HEK293T (cell line): ENCODE results near the gene CDKN2B.

Experiments used
- ARNT ChIP-seq: fragments of 450-650 bp; IDR thresholded peaks from 2 replicates; pipeline ENCODE4 v1.6.1; 2017; ENCODE audit warnings: mild to moderate bottlenecking
- BHLHE40 ChIP-seq: fragments of 450-650 bp; IDR thresholded peaks from 2 replicates; pipeline ENCODE4 v1.6.1; 2016; ENCODE audit warnings: mild to moderate bottlenecking, moderate library complexity, borderline replicate concordance
- FOXA1 ChIP-seq: fragments of 450-650 bp; IDR thresholded peaks from 2 replicates; pipeline ENCODE4 v1.6.1; 2016; ENCODE audit warnings: mild to moderate bottlenecking
- FOXK2 ChIP-seq: fragments of 450-650 bp; IDR thresholded peaks from 2 replicates; pipeline ENCODE4 v1.6.1; 2016; ENCODE audit warnings: mild to moderate bottlenecking
- FOXM1 ChIP-seq: fragments of 450-650 bp; IDR thresholded peaks from 2 replicates; pipeline ENCODE4 v1.6.1; 2017; ENCODE audit warnings: mild to moderate bottlenecking, borderline replicate concordance
- L3MBTL2 ChIP-seq: fragments of 450-650 bp; conservative IDR thresholded peaks from 2 replicates; pipeline ENCODE4 v1.6.1; 2016; ENCODE audit warnings: mild to moderate bottlenecking
- NFRKB ChIP-seq: fragments of 450-650 bp; IDR thresholded peaks from 2 replicates; pipeline ENCODE4 v1.6.1; 2016; ENCODE audit warnings: mild to moderate bottlenecking, moderate library complexity
- SP1 ChIP-seq: fragments of 450-650 bp; IDR thresholded peaks from 2 replicates; pipeline ENCODE4 v1.6.1; 2017
- SUZ12 ChIP-seq: fragments of 450-650 bp; IDR thresholded peaks from 2 replicates; pipeline ENCODE4 v1.6.1; 2016; ENCODE audit warnings: mild to moderate bottlenecking
- ZNF384 ChIP-seq: fragments of 450-650 bp; IDR thresholded peaks from 2 replicates; pipeline ENCODE4 v1.6.1; 2016
- TF ChIP-seq, protein P1 (sequence below): fragments of 450-650 bp; IDR thresholded peaks from 2 replicates; pipeline ENCODE4 v1.6.1; 2016

- no peak for TF ChIP-seq ZNF384
- TF ChIP-seq FOXK2, result no peak
- no peak for TF ChIP-seq FOXM1
- TF ChIP-seq FOXA1, result no peak
- no peak for TF ChIP-seq SP1
- TF ChIP-seq NFRKB, result peak; percentile 36; the same call in 1 of the 2 replicates
- TF ChIP-seq, protein P1, sequence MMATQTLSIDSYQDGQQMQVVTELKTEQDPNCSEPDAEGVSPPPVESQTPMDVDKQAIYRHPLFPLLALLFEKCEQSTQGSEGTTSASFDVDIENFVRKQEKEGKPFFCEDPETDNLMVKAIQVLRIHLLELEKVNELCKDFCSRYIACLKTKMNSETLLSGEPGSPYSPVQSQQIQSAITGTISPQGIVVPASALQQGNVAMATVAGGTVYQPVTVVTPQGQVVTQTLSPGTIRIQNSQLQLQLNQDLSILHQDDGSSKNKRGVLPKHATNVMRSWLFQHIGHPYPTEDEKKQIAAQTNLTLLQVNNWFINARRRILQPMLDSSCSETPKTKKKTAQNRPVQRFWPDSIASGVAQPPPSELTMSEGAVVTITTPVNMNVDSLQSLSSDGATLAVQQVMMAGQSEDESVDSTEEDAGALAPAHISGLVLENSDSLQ, result peak; percentile 92
- TF ChIP-seq SUZ12, result no peak
- no peak for TF ChIP-seq L3MBTL2
- TF ChIP-seq ARNT, result no peak
- TF ChIP-seq BHLHE40, result no peak
Observed at GRCh38 chr9:21988056-21988990, 20.8 kb downstream of the CDKN2B start.
